Liver (tissue), 9 donors: Measurements from ENCODE around the gene MAPRE2. TPM values are rescaled to one million over a fixed set of nuclear protein-coding genes. Genes with fewer than 3 reads are reported as not detected.

ENCODE experiments used
- DNase-seq: peaks from one replicate; pipeline ENCODE4 v3.0.0-alpha.2; 2017; ENCODE audit warnings: low spot score
- H3K27ac ChIP-seq, 2 donors: one replicate each; pipeline ENCODE4 v1.7.0; 2013; ENCODE audit warnings: inconsistent platforms in 2 of 2, low read length in 2 of 2, control low read depth in 1 of 2, low read depth in 1 of 2, mild to moderate bottlenecking in 1 of 2
- H3K27me3 ChIP-seq, 4 donors: one replicate each; pipeline versions ENCODE4 v1.6.1 to v1.7.0; 2013; ENCODE audit warnings: low read length in 3 of 4, inconsistent platforms in 1 of 4, mild to moderate bottlenecking in 1 of 4, moderate library complexity in 1 of 4; ENCODE audit not compliant: control insufficient read depth in 4 of 4, insufficient read depth in 4 of 4
- H3K36me3 ChIP-seq, 4 donors: one replicate each; pipeline versions ENCODE4 v1.6.1 to v1.7.0; 2013; ENCODE audit warnings: low read length in 3 of 4, mild to moderate bottlenecking in 3 of 4, low read depth in 1 of 4, moderate library complexity in 1 of 4; ENCODE audit not compliant: control insufficient read depth in 4 of 4, insufficient read depth in 3 of 4
- H3K4me1 ChIP-seq, 4 donors: one replicate each; pipeline versions ENCODE4 v1.6.1 to v1.7.0; 2013; ENCODE audit warnings: low read length in 3 of 4, mild to moderate bottlenecking in 3 of 4, moderate library complexity in 1 of 4; ENCODE audit not compliant: control insufficient read depth in 4 of 4, insufficient read depth in 4 of 4
- H3K4me3 ChIP-seq, 3 donors: one replicate each; pipeline versions ENCODE4 v1.6.1 to v1.7.0; 2013; ENCODE audit warnings: low read length in 3 of 3, control low read depth in 1 of 3, low read depth in 1 of 3, mild to moderate bottlenecking in 1 of 3
- H3K9ac ChIP-seq, 2 donors: one replicate each; pipeline ENCODE4 v1.7.0; 2013; ENCODE audit warnings: low read length in 2 of 2, mild to moderate bottlenecking in 2 of 2, moderate library complexity in 2 of 2, control low read depth in 1 of 2, low read depth in 1 of 2
- H3K9me3 ChIP-seq, 4 donors: one replicate each; pipeline versions ENCODE4 v1.6.1 to v1.7.0; 2013; ENCODE audit warnings: low read length in 3 of 4; ENCODE audit not compliant: control insufficient read depth in 4 of 4
- CTCF ChIP-seq: fragments of 150-350 bp; IDR thresholded peaks from 2 replicates; pipeline ENCODE4 v1.5.1; 2017; ENCODE audit warnings: improper control_type of control experiment, low read depth, low read length; ENCODE audit not compliant: missing input control
- EGR1 ChIP-seq, 2 donors: IDR thresholded peaks; 2 replicates each; pipeline ENCODE4 v1.6.1; 2016 to 2018; ENCODE audit warnings: antibody characterized with exemption in 2 of 2, low read depth in 2 of 2
- FOXA1 ChIP-seq: IDR thresholded peaks from 2 replicates; pipeline ENCODE4 v1.6.1; 2016; ENCODE audit warnings: antibody characterized with exemption
- FOXA2 ChIP-seq: IDR thresholded peaks from 2 replicates; pipeline ENCODE4 v1.6.1; 2016; ENCODE audit warnings: antibody characterized with exemption
- GABPA ChIP-seq, 2 donors: IDR thresholded peaks in 1 of 2; conservative IDR thresholded peaks in 1 of 2; 2 replicates each; pipeline ENCODE4 v1.6.1; 2016; ENCODE audit warnings: antibody characterized with exemption in 2 of 2, mild to moderate bottlenecking in 1 of 2, moderate library complexity in 1 of 2
- HNF4A ChIP-seq, 2 donors: conservative IDR thresholded peaks; 2 replicates each; pipeline ENCODE4 v1.6.1; 2016; ENCODE audit warnings: antibody characterized with exemption in 2 of 2, mild to moderate bottlenecking in 2 of 2
- HNF4G ChIP-seq: IDR thresholded peaks from 2 replicates; pipeline ENCODE4 v1.6.1; 2016; ENCODE audit warnings: antibody characterized with exemption
- JUND ChIP-seq, 2 donors: IDR thresholded peaks; 2 replicates each; pipeline ENCODE4 v1.6.1; 2016; ENCODE audit warnings: antibody characterized with exemption in 2 of 2
- MAX ChIP-seq: IDR thresholded peaks from 2 replicates; pipeline ENCODE4 v1.6.1; 2016; ENCODE audit warnings: antibody characterized with exemption
- NR2F2 ChIP-seq: IDR thresholded peaks from 2 replicates; pipeline ENCODE4 v1.6.1; 2016; ENCODE audit warnings: antibody characterized with exemption
- RAD21 ChIP-seq, 2 donors: IDR thresholded peaks; 2 replicates each; pipeline ENCODE4 v1.6.1; 2016; ENCODE audit warnings: antibody characterized with exemption in 2 of 2, mild to moderate bottlenecking in 2 of 2
- RXRA ChIP-seq, 2 donors: IDR thresholded peaks; 2 replicates each; pipeline ENCODE4 v1.6.1; 2017 to 2018; ENCODE audit warnings: antibody characterized with exemption in 2 of 2, mild to moderate bottlenecking in 1 of 2
- SP1 ChIP-seq: IDR thresholded peaks from 2 replicates; pipeline ENCODE4 v1.6.1; 2018; ENCODE audit warnings: antibody characterized with exemption, mild to moderate bottlenecking
- TAF1 ChIP-seq: conservative IDR thresholded peaks from 2 replicates; pipeline ENCODE4 v1.6.1; 2016; ENCODE audit warnings: antibody characterized with exemption, mild to moderate bottlenecking
- YY1 ChIP-seq: IDR thresholded peaks from 2 replicates; pipeline ENCODE4 v1.6.1; 2016; ENCODE audit warnings: antibody characterized with exemption, mild to moderate bottlenecking
- WGBS: extraction: QIAGEN DNeasy Blood & Tissue Kit; methylation state at CpG from one replicate; pipeline ENCODE4 v1.1.7; 2013; 5-methylcytosine and 5-hydroxymethylcytosine counted together
- polyA plus RNA-seq, 2 donors: library from polyadenylated mRNA; stranded (reverse) in 1 of 2; unstranded in 1 of 2; fragments of 200-250 nt in 1 of 2; fragments of >200 nt in 1 of 2; fragmentation: Nextera tagmentation in 1 of 2; extraction: Ambion mirVana in 1 of 2; gene quantifications; one replicate each; pipeline versions ENCODE4 v1.2.1 to v1.2.3, GENCODE V29; 2013 to 2015
- total RNA-seq, 2 donors: library from RNA; depleted of rRNA; stranded (reverse); fragments of >200 nt; gene quantifications; one replicate each; pipeline ENCODE4 v1.2.3, GENCODE V29; 2014
- TF ChIP-seq, protein P1 (sequence below): IDR thresholded peaks from 2 replicates; pipeline ENCODE4 v1.6.1; 2016; ENCODE audit warnings: antibody characterized with exemption
- TF ChIP-seq, protein P2 (sequence below): IDR thresholded peaks from 2 replicates; pipeline ENCODE4 v1.6.1; 2016; ENCODE audit warnings: antibody characterized with exemption
- TF ChIP-seq, protein P3 (sequence below): IDR thresholded peaks from 2 replicates; pipeline ENCODE4 v1.6.1; 2016; ENCODE audit warnings: antibody characterized with exemption, mild to moderate bottlenecking
- donor health status: healthy.
- donor health status: healthy.
- donor health status: healthy.
- donor health status: healthy.
- donor health status: healthy.

Gene MAPRE2
- total and polyA plus RNA-seq, 4 donors, result 7.9 to 12.8 (median 11.0) TPM

DNA sequence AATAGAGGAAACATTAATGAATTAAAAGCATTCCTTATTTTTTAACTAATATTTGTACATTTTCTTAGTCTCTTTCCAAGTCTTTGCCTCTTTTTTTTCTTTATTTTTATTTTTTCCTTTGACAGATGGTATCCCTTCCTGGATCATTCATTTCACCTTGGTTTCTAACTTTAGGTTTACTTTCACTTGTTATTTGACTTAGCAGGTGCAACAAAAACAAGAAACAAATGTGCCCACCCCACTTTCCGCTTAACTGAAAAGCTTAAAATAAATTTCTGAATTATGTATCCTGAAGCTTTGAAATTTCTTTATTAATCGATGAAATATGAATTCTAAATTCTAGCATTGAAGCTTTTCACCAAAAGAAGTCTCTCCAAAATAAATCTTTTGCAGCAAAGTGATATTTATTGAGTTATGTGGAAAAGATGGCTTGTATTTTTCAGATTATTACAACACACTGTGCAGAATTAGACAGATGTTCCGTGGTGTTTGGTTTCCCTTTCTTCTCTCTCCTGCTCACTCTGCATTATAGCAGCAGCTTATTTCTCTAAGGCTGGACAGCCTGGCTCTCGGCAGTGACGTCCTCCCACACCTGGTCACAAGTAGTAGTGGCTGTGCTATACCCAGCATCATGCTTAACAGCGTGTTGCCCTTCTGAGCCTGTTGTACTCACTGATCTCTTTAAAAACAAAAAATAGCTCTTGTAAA is 100.5 kb downstream of the MAPRE2 start:
- no peak overlapping the region for H3K27ac ChIP-seq
- 95% methylated on average over 6 of the region's 6 CpGs for WGBS
- no peaks in the 10 kb centered on the region for H3K9me3 ChIP-seq
- TF ChIP-seq TAF1 (no peak), JUND (IDR thresholded peaks at IDR 0.05) (no peak), RAD21 (IDR thresholded peaks at IDR 0.05) (no peak), YY1 (no peak), RXRA (IDR thresholded peaks at IDR 0.05) (no peak)
- TF ChIP-seq, protein P1, sequence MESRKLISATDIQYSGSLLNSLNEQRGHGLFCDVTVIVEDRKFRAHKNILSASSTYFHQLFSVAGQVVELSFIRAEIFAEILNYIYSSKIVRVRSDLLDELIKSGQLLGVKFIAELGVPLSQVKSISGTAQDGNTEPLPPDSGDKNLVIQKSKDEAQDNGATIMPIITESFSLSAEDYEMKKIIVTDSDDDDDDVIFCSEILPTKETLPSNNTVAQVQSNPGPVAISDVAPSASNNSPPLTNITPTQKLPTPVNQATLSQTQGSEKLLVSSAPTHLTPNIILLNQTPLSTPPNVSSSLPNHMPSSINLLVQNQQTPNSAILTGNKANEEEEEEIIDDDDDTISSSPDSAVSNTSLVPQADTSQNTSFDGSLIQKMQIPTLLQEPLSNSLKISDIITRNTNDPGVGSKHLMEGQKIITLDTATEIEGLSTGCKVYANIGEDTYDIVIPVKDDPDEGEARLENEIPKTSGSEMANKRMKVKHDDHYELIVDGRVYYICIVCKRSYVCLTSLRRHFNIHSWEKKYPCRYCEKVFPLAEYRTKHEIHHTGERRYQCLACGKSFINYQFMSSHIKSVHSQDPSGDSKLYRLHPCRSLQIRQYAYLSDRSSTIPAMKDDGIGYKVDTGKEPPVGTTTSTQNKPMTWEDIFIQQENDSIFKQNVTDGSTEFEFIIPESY, result no peak
- H3K27me3 ChIP-seq, result no peaks in the 10 kb centered on the region
- DNase-seq, result no peak
- no peak overlapping the region for H3K4me3 ChIP-seq
- H3K9ac ChIP-seq, result no peak overlapping the region
- peaks cover 0 to 3% (median 0%) of the 10 kb centered on the region in 4 donors for H3K4me1 ChIP-seq
- peaks cover 0 to 23% (median 6%) of the 10 kb centered on the region in 4 donors for H3K36me3 ChIP-seq

DNA sequence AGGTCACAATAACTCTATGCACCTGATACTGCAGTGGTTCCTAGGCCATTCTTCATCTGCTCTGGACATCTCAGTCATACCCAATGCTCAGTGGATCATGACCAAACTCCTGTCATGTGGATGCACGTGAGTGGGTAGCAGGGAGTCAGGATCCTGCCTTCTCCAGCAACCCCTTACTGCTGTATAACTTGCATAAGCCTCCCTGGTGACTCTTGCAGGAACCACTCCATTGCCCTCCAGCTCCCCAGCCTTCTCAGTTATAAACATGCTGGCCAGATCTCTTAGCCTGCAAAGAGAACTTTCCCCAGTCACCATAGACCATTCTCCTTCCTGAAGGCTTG is 101.0 kb downstream of the MAPRE2 start:
- Histone ChIP-seq H3K9ac (no peak overlapping the region), H3K36me3 (peaks cover 0 to 22% (median 5%) of the 10 kb centered on the region in 4 donors), H3K4me3 (no peak overlapping the region), H3K9me3 (no peaks in the 10 kb centered on the region), H3K4me1 (peaks cover 0 to 3% (median 0%) of the 10 kb centered on the region in 4 donors), H3K27me3 (no peaks in the 10 kb centered on the region), H3K27ac (no peak overlapping the region)
- DNase-seq, result no peak
- WGBS, result 95% methylated on average over 1 of the region's 1 CpG
- TF ChIP-seq NR2F2 (no peak), MAX (no peak), FOXA1 (no peak), HNF4G (no peak), FOXA2 (no peak), HNF4A (conservative IDR thresholded peaks at IDR 0.05) (no peak), SP1 (no peak), RAD21 (IDR thresholded peaks at IDR 0.05) (no peak), CTCF (no peak), JUND (IDR thresholded peaks at IDR 0.05) (no peak), YY1 (no peak), GABPA (IDR thresholded peaks at IDR 0.05 in 1 of 2, conservative IDR thresholded peaks at IDR 0.05 in 1 of 2) (no peak), EGR1 (IDR thresholded peaks at IDR 0.05; ENCODE audit: low read depth in 2 of 2) (no peak)
- TF ChIP-seq, protein P2, sequence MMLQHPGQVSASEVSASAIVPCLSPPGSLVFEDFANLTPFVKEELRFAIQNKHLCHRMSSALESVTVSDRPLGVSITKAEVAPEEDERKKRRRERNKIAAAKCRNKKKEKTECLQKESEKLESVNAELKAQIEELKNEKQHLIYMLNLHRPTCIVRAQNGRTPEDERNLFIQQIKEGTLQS, result no peak
- TF ChIP-seq, protein P3, sequence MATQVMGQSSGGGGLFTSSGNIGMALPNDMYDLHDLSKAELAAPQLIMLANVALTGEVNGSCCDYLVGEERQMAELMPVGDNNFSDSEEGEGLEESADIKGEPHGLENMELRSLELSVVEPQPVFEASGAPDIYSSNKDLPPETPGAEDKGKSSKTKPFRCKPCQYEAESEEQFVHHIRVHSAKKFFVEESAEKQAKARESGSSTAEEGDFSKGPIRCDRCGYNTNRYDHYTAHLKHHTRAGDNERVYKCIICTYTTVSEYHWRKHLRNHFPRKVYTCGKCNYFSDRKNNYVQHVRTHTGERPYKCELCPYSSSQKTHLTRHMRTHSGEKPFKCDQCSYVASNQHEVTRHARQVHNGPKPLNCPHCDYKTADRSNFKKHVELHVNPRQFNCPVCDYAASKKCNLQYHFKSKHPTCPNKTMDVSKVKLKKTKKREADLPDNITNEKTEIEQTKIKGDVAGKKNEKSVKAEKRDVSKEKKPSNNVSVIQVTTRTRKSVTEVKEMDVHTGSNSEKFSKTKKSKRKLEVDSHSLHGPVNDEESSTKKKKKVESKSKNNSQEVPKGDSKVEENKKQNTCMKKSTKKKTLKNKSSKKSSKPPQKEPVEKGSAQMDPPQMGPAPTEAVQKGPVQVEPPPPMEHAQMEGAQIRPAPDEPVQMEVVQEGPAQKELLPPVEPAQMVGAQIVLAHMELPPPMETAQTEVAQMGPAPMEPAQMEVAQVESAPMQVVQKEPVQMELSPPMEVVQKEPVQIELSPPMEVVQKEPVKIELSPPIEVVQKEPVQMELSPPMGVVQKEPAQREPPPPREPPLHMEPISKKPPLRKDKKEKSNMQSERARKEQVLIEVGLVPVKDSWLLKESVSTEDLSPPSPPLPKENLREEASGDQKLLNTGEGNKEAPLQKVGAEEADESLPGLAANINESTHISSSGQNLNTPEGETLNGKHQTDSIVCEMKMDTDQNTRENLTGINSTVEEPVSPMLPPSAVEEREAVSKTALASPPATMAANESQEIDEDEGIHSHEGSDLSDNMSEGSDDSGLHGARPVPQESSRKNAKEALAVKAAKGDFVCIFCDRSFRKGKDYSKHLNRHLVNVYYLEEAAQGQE, result no peak
